Activated CD4-positive, alpha-beta T cell treated with anti-CD3 and anti-CD28 coated beads, Interleukin-2, Interleukin-6, amounts not matched to agents 100 ng/mL and 50 ng/mL, durations not matched to agents 16 hours and 8 hours (primary cell): ENCODE results near the gene GOLPH3L.
"Not testable (repeated sequence)": the region's sequence is repeated elsewhere in the genome, so short reads cannot be mapped to it uniquely, and the experiment has no call there.

Source experiments
- DNase-seq: peaks from one replicate; pipeline ENCODE4 v3.0.0-alpha.2; 2020

The GOLPH3L gene

GRCh38 chr1:150613061-150613920, 83.7 kb downstream of the GOLPH3L start:
- DNase-seq, result peak; percentile 90

DNA sequence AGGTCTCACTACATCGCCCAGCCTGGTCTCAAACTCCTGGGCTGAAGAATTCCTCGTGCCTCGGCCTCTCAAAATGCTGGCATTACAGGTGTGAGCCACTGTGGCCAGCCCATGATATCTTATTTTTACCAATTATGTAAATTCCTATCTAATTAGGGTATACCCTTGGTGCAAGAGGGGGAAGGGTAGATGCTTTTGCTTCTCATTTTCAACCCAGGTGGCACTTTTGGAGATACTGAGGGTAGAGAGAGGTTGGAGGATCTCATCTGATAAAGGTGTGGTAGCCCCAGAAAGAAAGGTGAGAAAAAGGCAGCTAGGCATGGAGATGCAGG, 85.0 kb downstream of the GOLPH3L start:
- no peak for DNase-seq

DNA sequence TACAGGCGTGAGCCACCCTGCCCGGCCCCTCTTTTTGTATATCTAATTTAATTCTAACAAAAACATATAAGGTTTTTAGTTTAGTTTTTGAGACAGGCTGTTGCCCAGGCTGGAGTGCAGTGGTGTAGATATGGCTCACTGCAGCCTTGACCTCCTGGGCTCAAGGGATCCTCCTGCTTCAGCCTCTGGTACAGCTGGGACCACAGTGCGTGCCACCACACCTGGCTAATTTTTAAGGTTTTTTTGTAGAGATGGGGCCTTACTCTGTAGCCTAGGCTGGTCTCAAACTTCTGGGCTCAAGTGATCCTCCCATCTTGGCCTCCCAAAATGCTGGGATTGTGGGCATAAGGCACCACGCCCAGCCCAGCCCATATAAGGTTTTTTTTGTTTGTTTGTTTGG, 86.4 kb downstream of the GOLPH3L start:
- DNase-seq, result no peak

- no peak for DNase-seq
These were observed 87.2 kb downstream of the GOLPH3L start for GRCh38 chr1:150609732-150610131.

DNA sequence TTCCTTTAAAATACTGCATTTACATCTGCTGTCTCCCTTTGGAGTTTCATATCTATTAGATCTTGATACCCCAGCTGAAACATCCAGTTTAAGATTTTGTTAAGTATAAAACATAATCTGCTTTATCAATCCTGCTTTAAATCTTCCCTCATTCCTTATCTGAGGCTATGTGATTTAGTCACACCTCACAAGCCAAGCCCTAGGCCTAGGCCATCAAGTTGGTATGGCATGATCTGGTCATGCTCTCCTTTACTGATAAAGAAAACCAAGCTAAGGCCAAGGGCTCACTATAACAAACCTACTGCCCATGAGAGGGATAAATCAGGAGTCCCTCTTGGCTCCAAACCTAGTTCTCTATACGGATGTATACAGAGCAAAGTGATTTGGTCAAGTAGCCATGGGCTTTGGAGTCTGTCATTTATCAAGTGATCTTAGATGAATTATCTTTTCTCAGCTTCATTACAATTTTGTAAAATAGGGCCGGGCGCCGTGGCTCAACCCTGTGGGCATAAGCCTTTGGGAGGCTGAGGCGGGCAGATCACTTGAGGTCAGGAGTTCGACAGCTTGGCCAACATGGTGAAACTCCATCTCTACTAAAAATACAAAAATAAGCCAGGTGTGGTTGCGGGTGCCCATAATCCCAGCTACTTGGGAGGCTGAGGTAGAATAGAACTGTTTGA, 90.4 kb downstream of the GOLPH3L start:
- no peak for DNase-seq

- not testable (repeated sequence) for DNase-seq
These were observed 91.6 kb downstream of the GOLPH3L start for GRCh38 chr1:150605451-150605731.

GRCh38 chr1:150604226-150604588, 92.7 kb downstream of the GOLPH3L start:
- DNase-seq, result no peak

- DNase-seq, result no peak
These were observed 93.2 kb downstream of the GOLPH3L start for GRCh38 chr1:150603711-150604110.

- DNase-seq, result not testable (repeated sequence)
These were observed 94.6 kb downstream of the GOLPH3L start for GRCh38 chr1:150602372-150602771.

GRCh38 chr1:150601540-150601939, 95.4 kb downstream of the GOLPH3L start:
- DNase-seq, result no peak

DNA sequence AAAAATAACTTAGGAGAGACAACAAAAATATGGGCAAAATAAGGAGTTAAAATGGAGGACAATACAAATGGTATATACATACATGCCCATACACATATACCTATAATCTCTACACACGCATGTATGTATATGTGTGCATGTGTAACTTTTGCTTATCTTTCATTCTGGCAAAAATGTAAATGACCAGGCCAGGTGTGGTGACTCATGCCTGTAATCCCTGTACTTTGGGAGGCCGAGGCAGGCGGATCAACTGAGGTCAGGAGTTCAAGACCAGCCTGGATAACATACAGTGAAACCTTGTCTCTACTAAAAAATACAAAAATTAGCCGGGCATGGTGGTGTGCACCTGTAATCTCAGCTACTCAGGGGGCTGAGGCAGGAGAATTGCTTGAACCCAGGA, 98.6 kb downstream of the GOLPH3L start:
- DNase-seq, result not testable (repeated sequence)

- DNase-seq, result no peak
These were observed 100.0 kb downstream of the GOLPH3L start for GRCh38 chr1:150596976-150597375.
